H1 (cell line): ENCODE data around the gene PPWD1. TPM values are rescaled to one million over a fixed set of nuclear protein-coding genes. Genes with fewer than 3 reads are reported as not detected.

ENCODE experiments used
- BCL11A ChIP-seq, 2 experiments: IDR thresholded peaks; one replicate each; pipeline ENCODE4 v1.6.1; 2011; ENCODE audit warnings: low read depth in 2 of 2, low read length in 2 of 2, mild to moderate bottlenecking in 2 of 2
- CHD1 ChIP-seq: IDR thresholded peaks from 2 replicates; pipeline ENCODE4 v1.6.1; 2012; ENCODE audit warnings: low read depth, low read length, improper control_type of control experiment
- E2F6 ChIP-seq: IDR thresholded peaks from 2 replicates; pipeline ENCODE4 v1.6.1; 2012; ENCODE audit warnings: inconsistent platforms
- FOSL1 ChIP-seq: IDR thresholded peaks from 2 replicates; pipeline ENCODE4 v1.6.1; 2011; ENCODE audit warnings: mild to moderate bottlenecking, low read depth, low read length, moderate library complexity; ENCODE audit not compliant: insufficient read depth
- GABPA ChIP-seq: IDR thresholded peaks from 2 replicates; pipeline ENCODE4 v1.6.1; 2011; ENCODE audit warnings: mild to moderate bottlenecking, low read length, moderate library complexity, borderline replicate concordance; ENCODE audit not compliant: insufficient read depth
- HDAC2 ChIP-seq, 2 experiments: fragments of 300-600 bp in 1 of 2; sonication (generic) in 1 of 2; IDR thresholded peaks; 2 replicates each; pipeline ENCODE4 v1.6.1; 2011 to 2012; ENCODE audit warnings: low read depth in 2 of 2, low read length in 2 of 2, mild to moderate bottlenecking in 2 of 2, moderate library complexity in 2 of 2, borderline replicate concordance in 1 of 2, inconsistent platforms in 1 of 2
- PHF8 ChIP-seq: fragments of 200-600 bp; sonication (generic); conservative IDR thresholded peaks from 2 replicates; pipeline ENCODE4 v1.7.1; 2012; ENCODE audit warnings: low read depth, mild to moderate bottlenecking, inconsistent platforms, low read length, moderate library complexity
- SIN3A ChIP-seq, 2 experiments: IDR thresholded peaks in 1 of 2; conservative IDR thresholded peaks in 1 of 2; 2 replicates each; pipeline ENCODE4 v1.6.1; 2011 to 2012; ENCODE audit warnings: low read length in 2 of 2, improper control_type of control experiment in 1 of 2, low read depth in 1 of 2, mild to moderate bottlenecking in 1 of 2
- TAF1 ChIP-seq: IDR thresholded peaks from 2 replicates; pipeline ENCODE4 v1.6.1; 2011; ENCODE audit warnings: mild to moderate bottlenecking, low read depth, low read length
- TAF7 ChIP-seq: optimal IDR thresholded peaks from 2 replicates; pipeline ENCODE3; 2011; ENCODE audit warnings: low read depth, mild to moderate bottlenecking, inconsistent platforms, low read length, moderate library complexity, borderline replicate concordance
- TBP ChIP-seq: IDR thresholded peaks from 2 replicates; pipeline ENCODE4 v1.6.1; 2011; ENCODE audit warnings: low read depth, low read length, improper control_type of control experiment
- USF2 ChIP-seq: IDR thresholded peaks from 2 replicates; pipeline ENCODE4 v1.6.1; 2011; ENCODE audit warnings: low read length, improper control_type of control experiment
- polyA plus RNA-seq, 7 experiments: library from polyadenylated mRNA; depleted of rRNA in 3 of 7; stranded (reverse) in 5 of 7; unstranded in 2 of 7; fragments of >200 nt in 5 of 7; fragments of 200-250 nt in 2 of 7; gene quantifications; 1 replicate in 5 of 7; 2 replicates in 1 of 7; 4 replicates in 1 of 7; pipeline versions ENCODE4 v1.2.1 to v1.2.3, GENCODE V29; 2011 to 2013; ENCODE audit warnings: missing spikeins in 2 of 7, mixed read lengths in 2 of 7
- total RNA-seq: library from RNA; stranded (reverse); fragmentation: NEBNext Ultra II Directional; extraction: Animal tissue kit (Norgen Biotek cat#: 25700); gene quantifications from 2 replicates; pipeline ENCODE4 v1.2.1, GENCODE V29; 2021

PPWD1 gene
- total and polyA plus RNA-seq, 2 of the 8 experiments (the other 6 are each of a cell fraction or from before 2014, with no cell fraction given), result 5.0 to 35.7 TPM

- peak; percentile 57 for TF ChIP-seq PHF8
- TF ChIP-seq TAF1, result peak; percentile 75; the same call in 1 of the 2 replicates
- no peak for TF ChIP-seq USF2
- no peak for TF ChIP-seq FOSL1
- peak; percentile 68; the same call in 1 of the 2 replicates for TF ChIP-seq TBP
- peak in 1 of 2 experiments; percentile 71; a peak in 1 of 4 replicates for TF ChIP-seq SIN3A (conservative IDR thresholded peaks at IDR 0.05 in 1 of 2, IDR thresholded peaks at IDR 0.05 in 1 of 2; ENCODE audit: low read depth in 1 of 2, low read length in 2 of 2)
- peak in 1 of 2 experiments; percentile 72; a peak in 1 of 4 replicates for TF ChIP-seq HDAC2 (IDR thresholded peaks at IDR 0.05; ENCODE audit: borderline replicate concordance in 1 of 2, low read depth in 2 of 2, low read length in 2 of 2)
- peak; percentile 82; the same call in 1 of the 2 replicates for TF ChIP-seq GABPA
- TF ChIP-seq BCL11A (IDR thresholded peaks at IDR 0.05; ENCODE audit: low read depth in 2 of 2, low read length in 2 of 2), result no peak
- no peak for TF ChIP-seq CHD1
- peak; percentile 48 for TF ChIP-seq TAF7
- TF ChIP-seq E2F6, result peak; percentile 45
Observed at GRCh38 chr5:65624571-65625555, 61.8 kb downstream of the PPWD1 start, which contains the start of the genes SHLD3 and TRAPPC13 (continued).
